Calu3 (cell line): ENCODE results near the gene BRF1. TPM values are rescaled to one million over a fixed set of nuclear protein-coding genes. Genes with fewer than 3 reads are reported as not detected.

Experiments used
- BruUV-seq: library from RNA; stranded (reverse); fragments of 400-500 nt; replicated peaks from 2 replicates; lab custom pipeline; 2021; lab: Mats Ljungman, UMichigan
- CTCF ChIA-PET: fragments of 300-600 bp; sonication (Branson Sonifier 250); formaldehyde crosslinking; loops from one replicate; lab custom pipeline; 2022; ENCODE audit warnings: antibody characterized with exemption; lab: Charles Lee
- DNase-seq: peaks from one replicate; pipeline ENCODE4 v3.0.0; 2022
- H3K27ac Mint-ChIP-seq: one replicate; pipeline ENCODE4 v1.8.0; 2022; ENCODE audit warnings: mixed read lengths; ENCODE audit not compliant: unreplicated experiment
- H3K27me3 Mint-ChIP-seq: one replicate; pipeline ENCODE4 v1.8.0; 2022; ENCODE audit warnings: mixed read lengths; ENCODE audit not compliant: unreplicated experiment
- H3K36me3 Mint-ChIP-seq: one replicate; pipeline ENCODE4 v1.8.0; 2022; ENCODE audit warnings: mild to moderate bottlenecking, moderate library complexity, mixed read lengths; ENCODE audit not compliant: insufficient read depth, unreplicated experiment
- H3K4me1 Mint-ChIP-seq: one replicate; pipeline ENCODE4 v1.8.0; 2022; ENCODE audit warnings: mild to moderate bottlenecking, low read depth, mixed read lengths; ENCODE audit not compliant: unreplicated experiment
- H3K4me3 Mint-ChIP-seq: one replicate; pipeline ENCODE4 v1.8.0; 2022; ENCODE audit warnings: mild to moderate bottlenecking, low read depth, moderate library complexity, mixed read lengths; ENCODE audit not compliant: unreplicated experiment
- H3K9me3 Mint-ChIP-seq: one replicate; pipeline ENCODE4 v1.8.0; 2022; ENCODE audit warnings: low read depth, mixed read lengths; ENCODE audit not compliant: unreplicated experiment
- intact Hi-C: fragments of 100-400 bp; cut with micrococcal nuclease; formaldehyde crosslinking; loops from one replicate; pipeline ENCODE4 v1.10.0; 2022; ENCODE audit not compliant: unreplicated experiment
- total RNA-seq: library from RNA; stranded (reverse); gene quantifications from 2 replicates; pipeline ENCODE4 v1.2.3, GENCODE V29; 2022
- TF ChIP-seq, protein P1 (sequence below): fragments of 200-600 bp; IDR thresholded peaks from one replicate; pipeline ENCODE4 v1.8.0; 2022; ENCODE audit warnings: antibody characterized with exemption; ENCODE audit not compliant: unreplicated experiment

The BRF1 gene
- total RNA-seq, 1 experiment from 2014 or later, result 38.4 TPM

DNA sequence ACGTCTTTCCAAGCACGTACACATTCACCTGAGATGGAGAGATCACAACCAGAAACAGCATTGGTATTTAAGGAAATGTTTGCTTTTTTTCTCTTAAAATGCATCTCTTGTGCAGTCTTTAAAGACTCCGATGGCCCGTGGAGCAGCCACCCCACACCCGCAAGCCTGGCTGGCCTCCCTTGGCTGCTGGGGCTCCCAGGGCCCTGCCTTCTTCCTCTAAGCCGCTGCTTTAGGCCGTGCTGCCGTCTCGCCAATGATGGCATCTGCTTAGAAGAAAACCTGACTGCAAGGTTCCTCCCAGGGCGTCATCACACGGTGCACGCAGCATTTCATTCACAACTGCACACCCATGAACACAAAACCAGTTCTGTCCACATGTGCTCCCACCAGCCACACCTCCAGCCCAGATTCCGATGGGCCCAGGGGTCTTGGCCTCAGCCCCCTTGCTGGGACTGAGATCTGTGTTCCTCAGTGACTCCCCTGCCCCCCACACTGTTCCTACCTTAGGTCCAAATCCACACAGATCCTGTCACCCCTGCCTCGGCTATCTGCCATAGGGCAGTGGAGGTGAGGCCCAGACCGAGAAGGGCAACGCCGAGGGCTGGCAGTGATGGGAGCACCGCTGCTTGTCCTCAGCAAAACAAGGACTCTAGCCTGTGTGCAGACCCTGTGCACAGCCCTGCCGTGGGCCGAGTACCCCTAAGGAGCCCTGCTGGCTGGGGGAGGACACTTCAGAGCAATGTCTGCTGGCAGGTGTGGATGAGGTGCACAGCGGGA is 48.1 kb downstream of the BRF1 start:
- BruUV-seq, result no TSS peak
- no peak overlapping the region for H3K4me3 Mint-ChIP-seq
- no peaks in the 10 kb centered on the region for H3K27me3 Mint-ChIP-seq
- CTCF ChIA-PET, result interaction anchor here (0.7 kb wide), 1 partner anchor 25 kb away, joined by 3 read pairs; no protein-coding TSS in a partner anchor
- peaks cover 31% of the 10 kb centered on the region for H3K36me3 Mint-ChIP-seq
- no peak overlapping the region for H3K27ac Mint-ChIP-seq
- intact Hi-C loops, result no loop called here
- H3K4me1 Mint-ChIP-seq, result no peaks in the 10 kb centered on the region
- no peaks in the 10 kb centered on the region for H3K9me3 Mint-ChIP-seq
- TF ChIP-seq, protein P1, sequence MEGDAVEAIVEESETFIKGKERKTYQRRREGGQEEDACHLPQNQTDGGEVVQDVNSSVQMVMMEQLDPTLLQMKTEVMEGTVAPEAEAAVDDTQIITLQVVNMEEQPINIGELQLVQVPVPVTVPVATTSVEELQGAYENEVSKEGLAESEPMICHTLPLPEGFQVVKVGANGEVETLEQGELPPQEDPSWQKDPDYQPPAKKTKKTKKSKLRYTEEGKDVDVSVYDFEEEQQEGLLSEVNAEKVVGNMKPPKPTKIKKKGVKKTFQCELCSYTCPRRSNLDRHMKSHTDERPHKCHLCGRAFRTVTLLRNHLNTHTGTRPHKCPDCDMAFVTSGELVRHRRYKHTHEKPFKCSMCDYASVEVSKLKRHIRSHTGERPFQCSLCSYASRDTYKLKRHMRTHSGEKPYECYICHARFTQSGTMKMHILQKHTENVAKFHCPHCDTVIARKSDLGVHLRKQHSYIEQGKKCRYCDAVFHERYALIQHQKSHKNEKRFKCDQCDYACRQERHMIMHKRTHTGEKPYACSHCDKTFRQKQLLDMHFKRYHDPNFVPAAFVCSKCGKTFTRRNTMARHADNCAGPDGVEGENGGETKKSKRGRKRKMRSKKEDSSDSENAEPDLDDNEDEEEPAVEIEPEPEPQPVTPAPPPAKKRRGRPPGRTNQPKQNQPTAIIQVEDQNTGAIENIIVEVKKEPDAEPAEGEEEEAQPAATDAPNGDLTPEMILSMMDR, result no peak
- no peak for DNase-seq

DNA sequence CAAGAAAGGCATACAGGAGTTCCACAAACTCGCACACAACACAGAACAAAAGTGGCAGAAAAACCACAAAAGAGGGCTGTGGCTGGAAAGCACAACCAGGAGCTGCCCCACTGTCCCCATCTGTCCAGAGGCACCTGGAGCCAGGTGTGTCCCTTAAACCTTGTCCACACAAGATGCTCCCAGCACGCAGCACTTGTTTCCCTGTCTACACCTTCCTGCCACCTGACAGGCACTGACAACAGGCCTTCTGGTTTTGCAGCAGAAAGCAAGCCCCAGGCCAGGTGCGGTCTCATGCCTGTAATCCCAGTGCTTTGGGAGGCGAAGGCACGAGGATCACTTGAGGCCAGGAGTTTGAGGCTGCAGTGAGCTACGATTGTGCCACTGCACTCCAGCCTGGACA is 48.9 kb downstream of the BRF1 start:
- intact Hi-C loops, result no loop called here
- Mint-ChIP-seq H3K27ac (no peak overlapping the region), H3K36me3 (peaks cover 39% of the 10 kb centered on the region), H3K27me3 (no peaks in the 10 kb centered on the region), H3K9me3 (no peaks in the 10 kb centered on the region), H3K4me3 (no peak overlapping the region), H3K4me1 (no peaks in the 10 kb centered on the region)
- BruUV-seq, result no TSS peak
- DNase-seq, result no peak
- CTCF ChIA-PET, result no interaction called here
- TF ChIP-seq, protein P1, result no peak

DNA sequence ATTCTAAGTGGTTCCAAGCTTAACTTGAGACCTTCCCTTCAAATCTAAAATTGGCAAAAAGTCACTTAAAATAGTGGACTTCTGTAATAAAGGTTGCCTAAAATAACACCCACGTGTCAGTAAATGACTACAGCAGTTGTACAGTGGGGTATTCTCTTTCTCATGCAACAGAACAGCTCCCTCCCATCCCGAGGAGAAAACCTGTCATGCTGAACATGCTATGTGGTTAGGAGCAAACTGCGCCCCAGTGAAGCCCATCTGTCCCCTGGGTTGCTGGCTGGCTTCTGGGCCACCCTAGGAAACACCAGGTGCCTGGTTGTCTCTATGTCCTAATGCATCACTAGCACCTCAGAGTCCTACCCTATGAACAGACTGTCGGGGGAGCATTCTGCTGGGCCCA is 49.8 kb downstream of the BRF1 start:
- no peak for DNase-seq
- Mint-ChIP-seq H3K36me3 (peaks cover 42% of the 10 kb centered on the region), H3K4me3 (no peak overlapping the region), H3K27ac (no peak overlapping the region), H3K27me3 (no peaks in the 10 kb centered on the region), H3K9me3 (no peaks in the 10 kb centered on the region), H3K4me1 (no peaks in the 10 kb centered on the region)
- CTCF ChIA-PET, result no interaction called here
- TF ChIP-seq, protein P1, result no peak
- intact Hi-C loops, result no loop called here
- no TSS peak for BruUV-seq

DNA sequence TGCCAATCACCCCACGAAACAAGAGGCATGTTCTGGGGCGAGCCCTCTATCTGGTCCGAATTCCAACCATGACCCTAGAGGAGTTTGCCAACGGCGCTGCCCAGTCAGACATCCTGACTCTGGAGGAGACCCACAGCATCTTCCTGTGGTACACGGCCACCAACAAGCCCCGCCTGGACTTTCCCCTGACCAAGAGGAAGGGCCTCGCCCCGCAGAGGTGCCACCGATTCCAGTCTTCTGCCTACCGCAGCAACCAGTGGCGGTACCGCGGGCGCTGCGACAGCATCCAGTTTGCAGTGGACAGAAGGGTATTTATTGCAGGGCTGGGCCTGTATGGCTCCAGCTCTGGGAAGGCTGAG is 50.8 kb downstream of the BRF1 start:
- Mint-ChIP-seq H3K27me3 (no peaks in the 10 kb centered on the region), H3K36me3 (peaks cover 42% of the 10 kb centered on the region), H3K27ac (no peak overlapping the region), H3K4me1 (no peaks in the 10 kb centered on the region), H3K4me3 (peak overlapping the region; percentile 72), H3K9me3 (no peaks in the 10 kb centered on the region)
- CTCF ChIA-PET, result no interaction called here
- BruUV-seq, result no TSS peak
- TF ChIP-seq, protein P1, result no peak
- DNase-seq, result no peak
- intact Hi-C loops, result no loop called here
